GM12878 (cell line): ENCODE data around the gene CYB561A3. TPM values are rescaled to one million over a fixed set of nuclear protein-coding genes. Genes with fewer than 3 reads are reported as not detected.

ENCODE experiments used
- ATAC-seq: fragments of 200-7000 bp; cut with Tn5 transposase; 3 replicates; pipeline ENCODE4 v1.9.1; 2020; ENCODE audit warnings: mild to moderate bottlenecking, moderate library complexity
- BruUV-seq: library from RNA; stranded (reverse); fragments of 400-500 nt; replicated peaks from 2 replicates; lab custom pipeline; 2021; lab: Mats Ljungman, UMichigan
- CTCF ChIA-PET: fragments of 300-600 bp; sonication (Branson Sonifier 250); formaldehyde crosslinking; extraction: SDS; loops from one replicate; lab custom pipeline; 2021; ENCODE audit warnings: inconsistent platforms; lab: Yijun Ruan, JAX
- POLR2A ChIA-PET: fragments of 350-600 bp; formaldehyde crosslinking; extraction: SDS; loops from one replicate; lab custom pipeline; 2021; ENCODE audit warnings: inconsistent platforms; lab: Charles Lee
- RAD21 ChIA-PET: fragments of 300-600 bp; sonication (Branson Sonifier 250); formaldehyde crosslinking; loops from one replicate; lab custom pipeline; 2023; ENCODE audit warnings: antibody characterized with exemption; ENCODE audit not compliant: unreplicated experiment; lab: Charles Lee
- SMC1A ChIA-PET: fragments of 300-600 bp; sonication (Branson Sonifier 250); formaldehyde crosslinking; loops from one replicate; lab custom pipeline; 2023; ENCODE audit not compliant: unreplicated experiment, uncharacterized antibody; lab: Charles Lee
- DNase-seq: peaks from one replicate; pipeline ENCODE4 v3.0.0-alpha.2; 2011; ENCODE audit warnings: low read depth, low spot score
- FAIRE-seq: peaks from 3 replicates; lab custom pipeline; 2011; peaks lifted over from hg19 to GRCh38; lab: Jason Lieb, UNC
- H2AFZ ChIP-seq: 2 replicates; pipeline ENCODE4 v1.6.0; 2011; ENCODE audit warnings: low read depth, low read length, control low read depth; ENCODE audit not compliant: control insufficient read depth
- H3K27ac ChIP-seq: 2 replicates; pipeline ENCODE4 v1.5.1; 2011; ENCODE audit warnings: control low read depth; ENCODE audit not compliant: control insufficient read depth, insufficient read depth
- H3K27me3 ChIP-seq, 2 experiments: replicated peaks in 1 of 2; 2 replicates each; pipeline versions ENCODE4 v1.6.0 to v1.6.1; 2011; ENCODE audit warnings: low read length in 1 of 2; ENCODE audit not compliant: control insufficient read depth in 2 of 2, insufficient read depth in 2 of 2
- H3K36me3 ChIP-seq, 2 experiments: 2 replicates each; pipeline ENCODE4 v1.5.1; 2011; ENCODE audit warnings: low read length in 1 of 2; ENCODE audit not compliant: control insufficient read depth in 2 of 2, insufficient read depth in 2 of 2
- H3K4me1 ChIP-seq: 2 replicates; pipeline ENCODE4 v1.6.1; 2011; ENCODE audit warnings: mild to moderate bottlenecking, low read length, moderate library complexity, mixed read lengths; ENCODE audit not compliant: control insufficient read depth, insufficient read depth
- H3K4me2 ChIP-seq: 2 replicates; pipeline ENCODE4 v1.6.0; 2011; ENCODE audit warnings: control low read depth; ENCODE audit not compliant: control insufficient read depth, insufficient read depth
- H3K4me3 ChIP-seq: fragments of 200-600 bp; sonication (generic); 2 replicates; pipeline ENCODE4 v1.5.1; 2016
- H3K79me2 ChIP-seq: 2 replicates; pipeline ENCODE4 v1.6.0; 2011; ENCODE audit warnings: low read length; ENCODE audit not compliant: control insufficient read depth, insufficient read depth
- H3K9ac ChIP-seq: 2 replicates; pipeline ENCODE4 v1.8.0; 2011; ENCODE audit warnings: low read length, control low read depth, mixed read lengths; ENCODE audit not compliant: control insufficient read depth, insufficient read depth
- H3K9me3 ChIP-seq: replicated peaks from 3 replicates; pipeline ENCODE4 v1.5.1; 2011; ENCODE audit warnings: mild to moderate bottlenecking, low read length; ENCODE audit not compliant: control insufficient read depth, insufficient read depth
- H4K20me1 ChIP-seq: 2 replicates; pipeline ENCODE4 v1.6.0; 2011; ENCODE audit not compliant: control insufficient read depth, insufficient read depth
- ASH2L ChIP-seq: fragments of 300-600, 200-600 bp; sonication (generic); IDR thresholded peaks from 2 replicates; pipeline ENCODE4 v1.6.1; 2017; ENCODE audit warnings: low read depth, mild to moderate bottlenecking, borderline replicate concordance
- BHLHE40 ChIP-seq, 2 experiments: fragments of 450-650 bp in 1 of 2; IDR thresholded peaks; 2 replicates each; pipeline ENCODE4 v1.6.1; 2011 to 2017; ENCODE audit warnings: low read depth in 2 of 2, borderline replicate concordance in 1 of 2, improper control_type of control experiment in 1 of 2, low read length in 1 of 2, mild to moderate bottlenecking in 1 of 2
- BRCA1 ChIP-seq: IDR thresholded peaks from 2 replicates; pipeline ENCODE4 v1.6.1; 2011; ENCODE audit warnings: low read depth, low read length, improper control_type of control experiment
- IRF4 ChIP-seq: IDR thresholded peaks from 2 replicates; pipeline ENCODE4 v1.6.1; 2011; ENCODE audit warnings: low read depth, low read length
- MEF2B ChIP-seq: fragments of 450-650 bp; IDR thresholded peaks from 2 replicates; pipeline ENCODE4 v1.6.1; 2018; ENCODE audit warnings: mild to moderate bottlenecking, moderate library complexity; ENCODE audit not compliant: partially characterized antibody, poor library complexity, severe bottlenecking
- MTA3 ChIP-seq: IDR thresholded peaks from 2 replicates; pipeline ENCODE4 v1.6.1; 2012; ENCODE audit warnings: low read length, inconsistent platforms, borderline replicate concordance
- NFYA ChIP-seq: IDR thresholded peaks from 2 replicates; pipeline ENCODE4 v1.6.1; 2011; ENCODE audit warnings: low read depth, mild to moderate bottlenecking, low read length, improper control_type of control experiment, borderline replicate concordance
- NRF1 ChIP-seq: conservative IDR thresholded peaks from 2 replicates; pipeline ENCODE4 v1.6.1; 2011; ENCODE audit warnings: mild to moderate bottlenecking, low read depth, low read length, improper control_type of control experiment
- RB1 ChIP-seq: fragments of 450-650 bp; formaldehyde crosslinking; IDR thresholded peaks from 2 replicates; pipeline ENCODE4 v1.6.1; 2017; ENCODE audit warnings: mild to moderate bottlenecking, borderline replicate concordance
- ZNF24 ChIP-seq: fragments of 450-650 bp; IDR thresholded peaks from 2 replicates; pipeline ENCODE4 v1.6.1; 2017; ENCODE audit warnings: antibody characterized with exemption, mild to moderate bottlenecking
- WGBS: methylation state at CpG from one replicate; pipeline ENCODE4 v1.1.6; 2016; ENCODE audit warnings: low lambda C conversion rate; ENCODE audit not compliant: insufficient replicate concordance, insufficient coverage; ENCODE audit errors: missing lambda C conversion rate; 5-methylcytosine and 5-hydroxymethylcytosine counted together
- in situ Hi-C: fragments of 300-500 bp; cut with MboI; formaldehyde crosslinking; loops from 9 replicates; pipeline ENCODE4 v1.14.3; 2018; ENCODE audit warnings: mixed read lengths
- intact Hi-C: fragments of 100-400 bp; cut with micrococcal nuclease; formaldehyde crosslinking; loops from one replicate; pipeline ENCODE4 v1.14.2; 2022; ENCODE audit not compliant: unreplicated experiment
- polyA plus RNA-seq, 11 experiments: library from polyadenylated mRNA; depleted of rRNA in 4 of 11; unstranded in 6 of 11; stranded (reverse) in 5 of 11; fragments of >200 nt; fragmentation: Nextera tagmentation in 4 of 11; fragmentation: Illumina TruSeq in 1 of 11; extraction: Ambion mirVana in 4 of 11; extraction: Trizol in 1 of 11; gene quantifications; 1 replicate in 1 of 11; 2 replicates in 10 of 11; pipeline versions ENCODE4 v1.2.1 to v1.2.3, GENCODE V29; 2011 to 2016; ENCODE audit warnings: inconsistent platforms in 2 of 11, missing spikeins in 2 of 11, low read depth in 1 of 11
- total RNA-seq, 4 experiments: library from RNA; depleted of rRNA in 3 of 4; stranded (reverse); fragments of >200 nt in 3 of 4; fragmentation: Illumina TruSeq in 1 of 4; extraction: Trizol in 1 of 4; gene quantifications; 2 replicates each; pipeline versions ENCODE4 v1.2.1 to v1.2.3, GENCODE V29; 2013 to 2021
- TF ChIP-seq, protein P1 (sequence below): fragments of 450-650 bp; IDR thresholded peaks from 2 replicates; pipeline ENCODE4 v1.6.1; 2016; ENCODE audit warnings: mild to moderate bottlenecking
- TF ChIP-seq, protein P2 (sequence below): fragments of 450-650 bp; IDR thresholded peaks from 2 replicates; pipeline ENCODE4 v1.6.1; 2016; ENCODE audit warnings: mild to moderate bottlenecking, moderate library complexity, borderline replicate concordance
- TF ChIP-seq, protein P3 (sequence below): fragments of 450-650 bp; conservative IDR thresholded peaks from 2 replicates; pipeline ENCODE4 v1.6.1; 2017; ENCODE audit warnings: mild to moderate bottlenecking, moderate library complexity

CYB561A3 gene
- total and polyA plus RNA-seq, 10 of the 15 experiments (the other 5 are each of a cell fraction or from before 2014, with no cell fraction given), result 40.1 to 169 (median 74.4) TPM

DNA sequence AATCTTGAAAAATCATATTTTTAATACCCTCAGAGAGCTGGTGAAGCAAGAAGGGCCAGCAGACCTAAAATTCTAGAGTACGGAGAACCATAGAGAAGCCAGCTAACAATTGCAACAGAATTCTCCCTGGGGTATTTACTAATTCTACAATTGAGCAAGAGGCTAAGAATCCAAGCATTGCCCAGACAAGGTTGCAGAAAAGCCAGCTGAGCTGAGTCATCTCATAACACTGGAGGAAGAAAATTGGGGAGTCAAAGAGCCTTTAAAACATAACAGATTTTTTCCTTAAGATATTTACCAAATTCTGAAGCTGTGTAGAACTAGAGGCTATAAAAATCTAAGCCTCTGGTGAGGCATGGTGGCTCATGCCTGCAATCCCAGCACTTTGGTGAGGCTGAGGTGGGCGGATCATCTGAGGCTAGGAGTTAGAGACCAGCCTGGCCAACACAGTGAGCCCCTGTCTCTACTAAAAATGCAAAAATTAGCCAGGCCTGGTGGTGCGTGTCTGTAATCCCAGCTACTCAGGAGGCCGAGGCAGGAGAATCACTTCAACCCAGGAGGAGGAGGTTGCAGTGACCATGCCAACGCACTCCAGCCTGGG, 17.1 kb upstream of the CYB561A3 start (continued):
- TF ChIP-seq BHLHE40 (IDR thresholded peaks at IDR 0.05; ENCODE audit: borderline replicate concordance in 1 of 2, low read depth in 2 of 2, low read length in 1 of 2) (no peak), MTA3 (no peak), ASH2L (no peak)
- TF ChIP-seq, protein P1, sequence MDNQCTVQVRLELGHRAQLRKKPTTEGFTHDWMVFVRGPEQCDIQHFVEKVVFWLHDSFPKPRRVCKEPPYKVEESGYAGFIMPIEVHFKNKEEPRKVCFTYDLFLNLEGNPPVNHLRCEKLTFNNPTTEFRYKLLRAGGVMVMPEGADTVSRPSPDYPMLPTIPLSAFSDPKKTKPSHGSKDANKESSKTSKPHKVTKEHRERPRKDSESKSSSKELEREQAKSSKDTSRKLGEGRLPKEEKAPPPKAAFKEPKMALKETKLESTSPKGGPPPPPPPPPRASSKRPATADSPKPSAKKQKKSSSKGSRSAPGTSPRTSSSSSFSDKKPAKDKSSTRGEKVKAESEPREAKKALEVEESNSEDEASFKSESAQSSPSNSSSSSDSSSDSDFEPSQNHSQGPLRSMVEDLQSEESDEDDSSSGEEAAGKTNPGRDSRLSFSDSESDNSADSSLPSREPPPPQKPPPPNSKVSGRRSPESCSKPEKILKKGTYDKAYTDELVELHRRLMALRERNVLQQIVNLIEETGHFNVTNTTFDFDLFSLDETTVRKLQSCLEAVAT, result no peak

- no peaks in the 10 kb centered on the region for H3K4me1 ChIP-seq
- SMC1A ChIA-PET, result interaction anchor here (1.4 kb wide), 1 partner anchor 41 kb away, joined by 5 read pairs; no protein-coding TSS in a partner anchor
- in situ Hi-C loops, result no loop called here
- intact Hi-C loops, result no loop called here
- CTCF ChIA-PET, result interaction anchor here (1.9 kb wide), 1 partner anchor 41 kb away, joined by 12 read pairs; no protein-coding TSS in a partner anchor
- H3K9ac ChIP-seq, result no peak overlapping the region
- no peak overlapping the region for H3K27ac ChIP-seq
- no peak for DNase-seq
- no peak for ATAC-seq
- 85% methylated on average over 5 of the region's 6 CpGs for WGBS
- no peak overlapping the region for H2AFZ ChIP-seq
- H3K9me3 ChIP-seq, result no peaks in the 10 kb centered on the region
- no peaks in the 10 kb centered on the region for H3K27me3 ChIP-seq
- H4K20me1 ChIP-seq, result no peaks in the 10 kb centered on the region
- H3K4me2 ChIP-seq, result no peak overlapping the region
- no TSS peak for BruUV-seq
- RAD21 ChIA-PET, result no interaction called here
- POLR2A ChIA-PET, result no interaction called here
- no peaks in the 10 kb centered on the region for H3K36me3 ChIP-seq
- no peaks in the 10 kb centered on the region for H3K79me2 ChIP-seq
- no peak overlapping the region for H3K4me3 ChIP-seq
- FAIRE-seq, result no peak
- TF ChIP-seq, protein P2, sequence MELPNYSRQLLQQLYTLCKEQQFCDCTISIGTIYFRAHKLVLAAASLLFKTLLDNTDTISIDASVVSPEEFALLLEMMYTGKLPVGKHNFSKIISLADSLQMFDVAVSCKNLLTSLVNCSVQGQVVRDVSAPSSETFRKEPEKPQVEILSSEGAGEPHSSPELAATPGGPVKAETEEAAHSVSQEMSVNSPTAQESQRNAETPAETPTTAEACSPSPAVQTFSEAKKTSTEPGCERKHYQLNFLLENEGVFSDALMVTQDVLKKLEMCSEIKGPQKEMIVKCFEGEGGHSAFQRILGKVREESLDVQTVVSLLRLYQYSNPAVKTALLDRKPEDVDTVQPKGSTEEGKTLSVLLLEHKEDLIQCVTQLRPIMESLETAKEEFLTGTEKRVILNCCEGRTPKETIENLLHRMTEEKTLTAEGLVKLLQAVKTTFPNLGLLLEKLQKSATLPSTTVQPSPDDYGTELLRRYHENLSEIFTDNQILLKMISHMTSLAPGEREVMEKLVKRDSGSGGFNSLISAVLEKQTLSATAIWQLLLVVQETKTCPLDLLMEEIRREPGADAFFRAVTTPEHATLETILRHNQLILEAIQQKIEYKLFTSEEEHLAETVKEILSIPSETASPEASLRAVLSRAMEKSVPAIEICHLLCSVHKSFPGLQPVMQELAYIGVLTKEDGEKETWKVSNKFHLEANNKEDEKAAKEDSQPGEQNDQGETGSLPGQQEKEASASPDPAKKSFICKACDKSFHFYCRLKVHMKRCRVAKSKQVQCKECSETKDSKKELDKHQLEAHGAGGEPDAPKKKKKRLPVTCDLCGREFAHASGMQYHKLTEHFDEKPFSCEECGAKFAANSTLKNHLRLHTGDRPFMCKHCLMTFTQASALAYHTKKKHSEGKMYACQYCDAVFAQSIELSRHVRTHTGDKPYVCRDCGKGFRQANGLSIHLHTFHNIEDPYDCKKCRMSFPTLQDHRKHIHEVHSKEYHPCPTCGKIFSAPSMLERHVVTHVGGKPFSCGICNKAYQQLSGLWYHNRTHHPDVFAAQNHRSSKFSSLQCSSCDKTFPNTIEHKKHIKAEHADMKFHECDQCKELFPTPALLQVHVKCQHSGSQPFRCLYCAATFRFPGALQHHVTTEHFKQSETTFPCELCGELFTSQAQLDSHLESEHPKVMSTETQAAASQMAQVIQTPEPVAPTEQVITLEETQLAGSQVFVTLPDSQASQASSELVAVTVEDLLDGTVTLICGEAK, result no peak
- TF ChIP-seq ZNF24, result no peak
- no peak for TF ChIP-seq MEF2B
- no peak for TF ChIP-seq IRF4
- TF ChIP-seq BRCA1, result no peak
- no peak for TF ChIP-seq NFYA
- TF ChIP-seq RB1, result no peak
- no peak for TF ChIP-seq NRF1
- TF ChIP-seq, protein P3, sequence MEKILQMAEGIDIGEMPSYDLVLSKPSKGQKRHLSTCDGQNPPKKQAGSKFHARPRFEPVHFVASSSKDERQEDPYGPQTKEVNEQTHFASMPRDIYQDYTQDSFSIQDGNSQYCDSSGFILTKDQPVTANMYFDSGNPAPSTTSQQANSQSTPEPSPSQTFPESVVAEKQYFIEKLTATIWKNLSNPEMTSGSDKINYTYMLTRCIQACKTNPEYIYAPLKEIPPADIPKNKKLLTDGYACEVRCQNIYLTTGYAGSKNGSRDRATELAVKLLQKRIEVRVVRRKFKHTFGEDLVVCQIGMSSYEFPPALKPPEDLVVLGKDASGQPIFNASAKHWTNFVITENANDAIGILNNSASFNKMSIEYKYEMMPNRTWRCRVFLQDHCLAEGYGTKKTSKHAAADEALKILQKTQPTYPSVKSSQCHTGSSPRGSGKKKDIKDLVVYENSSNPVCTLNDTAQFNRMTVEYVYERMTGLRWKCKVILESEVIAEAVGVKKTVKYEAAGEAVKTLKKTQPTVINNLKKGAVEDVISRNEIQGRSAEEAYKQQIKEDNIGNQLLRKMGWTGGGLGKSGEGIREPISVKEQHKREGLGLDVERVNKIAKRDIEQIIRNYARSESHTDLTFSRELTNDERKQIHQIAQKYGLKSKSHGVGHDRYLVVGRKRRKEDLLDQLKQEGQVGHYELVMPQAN, result no peak
Observed at GRCh38 chr11:61377461-61378160, 15.9 kb upstream of the CYB561A3 start.
